ENCODE results near the gene PPP1R37. TPM values are rescaled to one million over a fixed set of nuclear protein-coding genes. Genes with fewer than 3 reads are reported as not detected.

PPP1R37 gene
- total and polyA plus RNA-seq, 4 donors, result 1.8 to 10.4 (median 9.3) TPM

DNA sequence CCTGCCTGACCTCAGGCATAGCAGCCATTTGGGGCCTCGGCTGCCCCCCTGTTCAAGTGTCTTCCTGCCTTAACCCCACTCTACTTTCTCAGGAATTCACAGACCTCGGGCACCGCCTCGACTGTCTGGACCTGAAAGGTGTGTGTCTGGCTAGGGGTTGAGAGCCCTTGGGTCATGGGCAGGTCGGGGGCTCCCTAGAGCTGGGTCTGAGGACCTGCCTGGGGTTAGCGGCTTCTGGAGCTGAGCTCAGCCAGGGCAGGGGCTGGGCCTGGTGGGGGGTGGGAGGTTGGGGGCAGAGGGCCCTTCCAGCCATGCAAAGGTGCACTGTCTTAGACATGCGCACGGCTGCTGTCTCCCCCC, 47.1 kb downstream of the PPP1R37 start:
- Histone ChIP-seq H3K4me3 (ENCODE audit: low read depth in 1 of 3, low read length in 3 of 3) (no peak overlapping the region), H3K9me3 (ENCODE audit: control insufficient read depth in 4 of 4, low read length in 3 of 4) (no peaks in the 10 kb centered on the region), H3K36me3 (ENCODE audit: control insufficient read depth in 4 of 4, insufficient read depth in 3 of 4, low read depth in 1 of 4, low read length in 3 of 4) (peaks cover 0 to 3% (median 1%) of the 10 kb centered on the region in 4 donors), H3K4me1 (ENCODE audit: control insufficient read depth in 4 of 4, insufficient read depth in 4 of 4, low read length in 3 of 4) (no peaks in the 10 kb centered on the region), H3K27ac (ENCODE audit: low read depth in 1 of 2, low read length in 2 of 2) (no peak overlapping the region), H3K27me3 (ENCODE audit: control insufficient read depth in 4 of 4, insufficient read depth in 4 of 4, low read length in 3 of 4) (no peaks in the 10 kb centered on the region), H3K9ac (ENCODE audit: low read depth in 1 of 2, low read length in 2 of 2) (no peak overlapping the region)
- 97% methylated on average over 8 of the region's 8 CpGs for WGBS
- TF ChIP-seq FOXA1 (IDR thresholded peaks at IDR 0.05) (no peak), ATF3 (IDR thresholded peaks at IDR 0.05) (no peak), JUND (IDR thresholded peaks at IDR 0.05) (no peak), HNF4A (conservative IDR thresholded peaks at IDR 0.05) (no peak), TAF1 (conservative IDR thresholded peaks at IDR 0.05) (no peak), ZBTB33 (IDR thresholded peaks at IDR 0.05) (no peak), MAX (IDR thresholded peaks at IDR 0.05) (no peak)
- TF ChIP-seq, protein P1, sequence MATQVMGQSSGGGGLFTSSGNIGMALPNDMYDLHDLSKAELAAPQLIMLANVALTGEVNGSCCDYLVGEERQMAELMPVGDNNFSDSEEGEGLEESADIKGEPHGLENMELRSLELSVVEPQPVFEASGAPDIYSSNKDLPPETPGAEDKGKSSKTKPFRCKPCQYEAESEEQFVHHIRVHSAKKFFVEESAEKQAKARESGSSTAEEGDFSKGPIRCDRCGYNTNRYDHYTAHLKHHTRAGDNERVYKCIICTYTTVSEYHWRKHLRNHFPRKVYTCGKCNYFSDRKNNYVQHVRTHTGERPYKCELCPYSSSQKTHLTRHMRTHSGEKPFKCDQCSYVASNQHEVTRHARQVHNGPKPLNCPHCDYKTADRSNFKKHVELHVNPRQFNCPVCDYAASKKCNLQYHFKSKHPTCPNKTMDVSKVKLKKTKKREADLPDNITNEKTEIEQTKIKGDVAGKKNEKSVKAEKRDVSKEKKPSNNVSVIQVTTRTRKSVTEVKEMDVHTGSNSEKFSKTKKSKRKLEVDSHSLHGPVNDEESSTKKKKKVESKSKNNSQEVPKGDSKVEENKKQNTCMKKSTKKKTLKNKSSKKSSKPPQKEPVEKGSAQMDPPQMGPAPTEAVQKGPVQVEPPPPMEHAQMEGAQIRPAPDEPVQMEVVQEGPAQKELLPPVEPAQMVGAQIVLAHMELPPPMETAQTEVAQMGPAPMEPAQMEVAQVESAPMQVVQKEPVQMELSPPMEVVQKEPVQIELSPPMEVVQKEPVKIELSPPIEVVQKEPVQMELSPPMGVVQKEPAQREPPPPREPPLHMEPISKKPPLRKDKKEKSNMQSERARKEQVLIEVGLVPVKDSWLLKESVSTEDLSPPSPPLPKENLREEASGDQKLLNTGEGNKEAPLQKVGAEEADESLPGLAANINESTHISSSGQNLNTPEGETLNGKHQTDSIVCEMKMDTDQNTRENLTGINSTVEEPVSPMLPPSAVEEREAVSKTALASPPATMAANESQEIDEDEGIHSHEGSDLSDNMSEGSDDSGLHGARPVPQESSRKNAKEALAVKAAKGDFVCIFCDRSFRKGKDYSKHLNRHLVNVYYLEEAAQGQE (IDR thresholded peaks at IDR 0.05), result no peak
- no peak for DNase-seq (ENCODE audit: low spot score)

GRCh38 chr19:45140533-45140932, 47.6 kb downstream of the PPP1R37 start:
- H3K36me3 ChIP-seq (ENCODE audit: control insufficient read depth in 4 of 4, insufficient read depth in 3 of 4, low read depth in 1 of 4, low read length in 3 of 4), result peaks cover 0 to 7% (median 1%) of the 10 kb centered on the region in 4 donors
- DNase-seq (ENCODE audit: low spot score), result no peak
- 95% methylated on average over 11 of the region's 11 CpGs for WGBS

More at GRCh38 chr19:45140533-45140932, 47.6 kb downstream of the PPP1R37 start:
- Histone ChIP-seq H3K9ac (ENCODE audit: low read depth in 1 of 2, low read length in 2 of 2) (no peak overlapping the region), H3K4me1 (ENCODE audit: control insufficient read depth in 4 of 4, insufficient read depth in 4 of 4, low read length in 3 of 4) (no peaks in the 10 kb centered on the region), H3K27me3 (ENCODE audit: control insufficient read depth in 4 of 4, insufficient read depth in 4 of 4, low read length in 3 of 4) (no peaks in the 10 kb centered on the region), H3K27ac (ENCODE audit: low read depth in 1 of 2, low read length in 2 of 2) (no peak overlapping the region), H3K9me3 (ENCODE audit: control insufficient read depth in 4 of 4, low read length in 3 of 4) (no peaks in the 10 kb centered on the region), H3K4me3 (ENCODE audit: low read depth in 1 of 3, low read length in 3 of 3) (no peak overlapping the region)
- no peak for TF ChIP-seq RXRA (IDR thresholded peaks at IDR 0.05)
- no peak for TF ChIP-seq TAF1 (conservative IDR thresholded peaks at IDR 0.05)
- TF ChIP-seq HNF4A (conservative IDR thresholded peaks at IDR 0.05), result no peak
- no peak for TF ChIP-seq RAD21 (IDR thresholded peaks at IDR 0.05)
- TF ChIP-seq ZBTB33 (IDR thresholded peaks at IDR 0.05), result no peak
- TF ChIP-seq, protein P1 (IDR thresholded peaks at IDR 0.05), result no peak
- TF ChIP-seq HNF4G (IDR thresholded peaks at IDR 0.05), result no peak
- TF ChIP-seq JUND (IDR thresholded peaks at IDR 0.05), result no peak
- TF ChIP-seq NR2F2 (IDR thresholded peaks at IDR 0.05), result no peak
- no peak for TF ChIP-seq ATF3 (IDR thresholded peaks at IDR 0.05)
- TF ChIP-seq FOXA2 (IDR thresholded peaks at IDR 0.05), result no peak
- no peak for TF ChIP-seq FOXA1 (IDR thresholded peaks at IDR 0.05)
- TF ChIP-seq, protein P2, sequence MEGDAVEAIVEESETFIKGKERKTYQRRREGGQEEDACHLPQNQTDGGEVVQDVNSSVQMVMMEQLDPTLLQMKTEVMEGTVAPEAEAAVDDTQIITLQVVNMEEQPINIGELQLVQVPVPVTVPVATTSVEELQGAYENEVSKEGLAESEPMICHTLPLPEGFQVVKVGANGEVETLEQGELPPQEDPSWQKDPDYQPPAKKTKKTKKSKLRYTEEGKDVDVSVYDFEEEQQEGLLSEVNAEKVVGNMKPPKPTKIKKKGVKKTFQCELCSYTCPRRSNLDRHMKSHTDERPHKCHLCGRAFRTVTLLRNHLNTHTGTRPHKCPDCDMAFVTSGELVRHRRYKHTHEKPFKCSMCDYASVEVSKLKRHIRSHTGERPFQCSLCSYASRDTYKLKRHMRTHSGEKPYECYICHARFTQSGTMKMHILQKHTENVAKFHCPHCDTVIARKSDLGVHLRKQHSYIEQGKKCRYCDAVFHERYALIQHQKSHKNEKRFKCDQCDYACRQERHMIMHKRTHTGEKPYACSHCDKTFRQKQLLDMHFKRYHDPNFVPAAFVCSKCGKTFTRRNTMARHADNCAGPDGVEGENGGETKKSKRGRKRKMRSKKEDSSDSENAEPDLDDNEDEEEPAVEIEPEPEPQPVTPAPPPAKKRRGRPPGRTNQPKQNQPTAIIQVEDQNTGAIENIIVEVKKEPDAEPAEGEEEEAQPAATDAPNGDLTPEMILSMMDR (IDR thresholded peaks at IDR 0.05; ENCODE audit: low read depth, low read length, missing input control), result no peak
- no peak for TF ChIP-seq EGR1 (IDR thresholded peaks at IDR 0.05; ENCODE audit: low read depth in 2 of 2)
- TF ChIP-seq GABPA (IDR thresholded peaks at IDR 0.05 in 1 of 2, conservative IDR thresholded peaks at IDR 0.05 in 1 of 2), result no peak
